GM21381 (cell line): ENCODE data around the gene CPLX1.
"Not testable (repeated sequence)": the region's sequence is repeated elsewhere in the genome, so short reads cannot be mapped to it uniquely, and the experiment has no call there.

Experiments used
- ATAC-seq: cut with Tn5 transposase; IDR thresholded peaks from one replicate; pipeline ENCODE4 v1.9.1; 2021; ENCODE audit warnings: mild to moderate bottlenecking, moderate library complexity; ENCODE audit not compliant: unreplicated experiment

Gene CPLX1

DNA sequence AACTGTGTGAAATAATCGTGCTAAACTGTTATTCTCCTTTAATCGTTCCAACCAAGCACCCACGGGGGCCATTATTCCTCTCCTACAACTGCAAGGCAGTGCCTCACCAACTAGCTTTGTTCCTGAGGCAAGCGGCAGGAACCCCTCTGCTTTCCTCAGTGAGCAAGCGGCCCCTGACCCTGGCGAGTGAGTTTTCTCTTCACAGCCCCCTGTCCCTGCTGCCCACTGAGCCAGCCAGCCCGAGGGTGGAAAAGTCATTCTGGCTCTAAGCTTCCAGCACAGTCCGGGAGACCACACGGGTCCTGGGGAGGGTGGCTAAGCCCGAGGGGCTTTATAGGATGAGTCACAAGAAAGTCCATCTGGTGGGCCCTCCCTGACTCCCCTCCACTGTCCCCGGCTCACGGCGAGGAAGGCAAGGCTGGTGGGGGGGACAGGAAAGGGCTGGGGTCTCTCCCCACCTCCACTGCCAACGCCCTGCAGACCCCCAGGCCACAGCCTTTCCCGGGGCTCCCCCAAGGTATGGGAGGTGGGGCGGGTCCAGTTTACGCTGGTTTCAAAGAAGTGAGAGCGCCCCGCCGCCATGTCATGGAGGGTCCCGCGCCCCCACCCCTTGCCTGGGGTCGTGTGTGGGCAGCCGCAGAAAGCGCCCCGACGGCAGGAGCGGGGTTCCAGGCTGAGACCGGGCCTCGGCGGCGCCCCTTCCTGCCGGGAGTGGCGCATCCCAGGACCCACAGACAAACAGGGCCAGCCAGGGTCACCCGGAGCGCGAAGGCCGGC, 45.0 kb downstream of the CPLX1 start:
- ATAC-seq = no peak

DNA sequence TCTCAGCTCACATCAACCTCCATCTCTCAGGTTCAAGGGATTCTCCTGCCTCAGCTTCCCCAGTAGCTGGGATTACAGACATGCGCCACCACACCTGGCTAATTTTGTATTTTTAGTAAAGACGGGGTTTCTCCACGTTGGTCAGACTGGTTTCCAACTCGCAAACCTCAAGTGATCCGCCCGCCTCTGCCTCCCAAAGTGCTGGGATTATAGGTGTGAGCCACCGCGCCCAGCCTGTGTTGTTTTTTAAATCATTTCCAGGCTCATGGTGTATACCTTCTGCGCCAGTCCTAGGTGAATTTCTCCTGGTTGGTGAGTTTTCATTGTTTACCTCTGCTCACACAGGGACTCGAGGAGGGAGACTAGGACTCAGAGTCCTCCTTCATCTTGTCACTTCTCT, 45.7 kb downstream of the CPLX1 start:
- not testable (repeated sequence) for ATAC-seq

DNA sequence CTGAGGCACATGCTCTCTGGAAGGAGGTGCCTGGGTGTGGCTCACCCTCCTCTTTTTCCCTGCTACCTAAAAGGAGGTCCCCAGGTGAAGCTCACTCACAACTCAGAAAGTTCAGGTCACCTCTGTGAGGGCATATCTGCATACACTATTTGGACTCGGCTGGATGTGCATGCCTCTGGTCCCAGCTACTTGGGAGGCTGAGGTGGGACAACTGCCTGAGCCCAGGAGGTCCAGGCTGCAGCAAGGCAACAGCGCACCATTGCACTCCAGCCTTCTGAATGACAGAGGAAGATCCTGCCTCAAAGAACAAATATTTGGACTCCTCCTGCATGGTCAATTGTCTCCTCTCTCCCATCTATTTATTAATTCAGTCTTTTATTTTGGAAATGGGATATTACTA, 46.4 kb downstream of the CPLX1 start:
- no peak for ATAC-seq

GRCh38 chr4:777520-778262, 48.2 kb downstream of the CPLX1 start:
- ATAC-seq = no peak

DNA sequence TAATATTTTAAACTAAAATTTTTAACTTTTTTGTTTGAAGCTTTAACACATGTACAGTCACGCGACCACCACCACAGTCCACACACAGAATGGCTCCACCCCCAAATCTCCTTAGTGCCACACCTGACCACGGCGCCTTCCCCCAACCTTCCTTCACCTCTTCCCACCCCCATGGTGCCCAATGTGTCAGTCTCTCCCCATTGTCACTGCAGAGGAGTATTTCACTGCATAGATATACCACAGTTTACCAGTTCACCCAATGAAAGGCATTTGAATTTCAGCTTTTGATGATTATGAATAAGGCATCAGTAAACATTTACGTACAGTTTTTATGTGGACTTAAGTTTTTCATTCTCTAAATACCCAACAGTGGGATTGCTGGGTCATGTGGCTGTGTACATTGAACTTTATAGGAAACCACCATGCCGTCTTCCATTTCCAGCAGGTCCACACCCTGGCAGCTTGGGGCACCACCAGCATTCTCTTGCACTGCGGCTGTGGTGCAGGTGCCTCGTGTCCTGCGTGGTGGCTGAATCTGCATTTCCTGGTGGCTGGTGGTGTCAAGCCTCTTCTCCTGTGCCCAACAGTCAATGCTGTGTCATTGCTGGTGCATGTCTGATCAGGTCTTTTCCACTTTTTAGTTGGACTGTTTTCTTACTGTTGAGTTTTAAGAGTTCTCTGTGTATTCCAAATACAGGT, 49.0 kb downstream of the CPLX1 start:
- no peak for ATAC-seq

DNA sequence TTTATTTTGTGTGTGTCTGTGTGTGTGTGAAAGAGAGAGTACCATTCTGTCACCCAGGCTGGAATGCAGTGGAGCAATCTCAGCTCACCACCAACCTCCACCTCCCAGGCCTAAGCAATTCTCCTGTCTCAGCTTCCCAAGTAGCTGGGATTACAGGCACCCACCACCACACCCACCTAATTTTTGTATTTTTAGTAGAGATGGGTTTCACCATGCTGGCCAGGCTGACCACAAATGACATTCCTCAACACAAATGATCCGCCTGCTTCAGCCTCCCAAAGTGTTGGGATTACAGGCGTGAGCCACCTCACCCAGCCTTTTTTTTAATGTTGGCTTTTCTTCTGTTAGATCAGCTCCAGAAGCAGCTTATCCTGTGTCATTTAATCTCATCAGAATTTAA, 50.4 kb downstream of the CPLX1 start:
- ATAC-seq = not testable (repeated sequence)

- not testable (repeated sequence) for ATAC-seq
Measured at GRCh38 chr4:774419-775092, 51.4 kb downstream of the CPLX1 start.

DNA sequence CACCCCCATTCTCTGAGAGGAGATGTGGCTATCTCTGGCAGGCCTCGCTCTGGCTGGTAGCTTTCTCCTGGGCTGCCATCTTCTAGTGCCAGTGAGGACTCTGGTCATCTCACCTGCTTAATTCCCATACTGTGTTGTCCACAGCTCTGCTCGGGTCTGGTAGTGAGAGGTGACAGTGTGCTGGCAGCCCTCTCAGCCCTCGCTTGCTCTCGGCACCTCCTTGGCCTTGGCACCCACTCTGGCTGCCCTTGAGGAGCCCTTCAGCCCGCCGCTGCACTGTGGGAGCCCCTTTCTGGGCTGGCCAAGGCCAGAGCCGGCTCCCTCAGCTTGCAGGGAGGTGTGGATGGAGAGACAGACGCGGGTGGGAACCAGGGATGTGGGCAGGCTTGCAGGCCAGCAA, 52.7 kb downstream of the CPLX1 start:
- ATAC-seq = no peak

DNA sequence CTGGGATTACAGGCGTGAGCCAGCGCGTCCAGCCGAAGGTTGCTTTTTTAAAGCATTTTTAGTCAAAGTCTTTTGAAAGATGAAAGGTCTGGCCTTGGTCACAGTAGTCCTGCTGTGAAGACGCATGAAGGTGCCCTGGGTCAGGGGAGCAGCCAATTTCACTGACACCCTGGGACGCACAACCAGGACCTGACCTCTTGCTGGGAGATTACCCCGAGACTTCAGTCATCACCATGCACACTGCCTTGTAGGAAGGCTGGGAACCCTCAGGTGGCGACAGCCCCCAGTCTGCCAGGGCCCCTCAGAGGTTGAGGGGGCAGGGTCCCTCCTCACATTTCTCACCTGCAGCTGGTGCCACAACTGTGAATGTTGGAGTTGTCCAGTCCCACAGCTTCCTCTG, 53.2 kb downstream of the CPLX1 start:
- ATAC-seq = no peak

GRCh38 chr4:772118-772517, 53.8 kb downstream of the CPLX1 start:
- no peak for ATAC-seq

DNA sequence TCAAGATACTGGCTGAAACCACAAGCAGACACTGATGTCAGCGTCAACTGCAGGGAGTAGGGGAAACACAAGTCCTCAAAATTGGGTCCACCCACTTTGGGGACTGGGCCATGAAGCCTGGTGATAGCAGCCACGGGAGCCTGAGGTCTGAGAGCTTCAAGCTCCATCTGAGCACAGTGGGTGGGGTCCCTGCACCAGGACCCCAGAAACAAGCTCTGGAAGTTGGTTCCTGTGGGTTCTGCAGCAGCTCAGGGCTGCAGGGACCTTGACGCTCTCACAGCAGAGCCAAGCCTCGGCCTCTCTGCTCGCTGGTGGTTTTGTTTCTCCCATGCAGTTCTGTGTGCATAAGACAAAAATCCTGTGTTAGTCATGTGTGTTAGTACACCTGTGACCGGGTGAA, 54.5 kb downstream of the CPLX1 start:
- no peak for ATAC-seq

DNA sequence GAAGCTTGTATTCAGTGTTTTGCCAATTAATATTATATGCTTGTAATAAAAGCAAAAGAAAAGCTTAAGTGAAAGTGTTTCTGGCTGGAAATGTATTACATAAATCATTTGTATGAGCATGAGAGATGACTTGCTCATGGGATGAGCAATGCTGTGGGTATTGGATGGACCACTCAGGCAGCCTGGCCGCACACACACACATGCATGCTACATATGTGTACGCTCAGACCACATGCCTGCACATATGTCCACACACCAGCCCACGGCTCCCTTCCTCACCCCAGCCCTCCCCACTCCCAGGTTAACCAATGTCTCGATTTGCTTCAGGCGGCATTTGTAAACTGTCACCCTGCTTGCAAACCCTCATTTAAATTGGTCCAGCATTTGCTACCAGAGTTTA, 55.9 kb downstream of the CPLX1 start:
- ATAC-seq = no peak

GRCh38 chr4:769511-769910, 56.4 kb downstream of the CPLX1 start:
- ATAC-seq = no peak

DNA sequence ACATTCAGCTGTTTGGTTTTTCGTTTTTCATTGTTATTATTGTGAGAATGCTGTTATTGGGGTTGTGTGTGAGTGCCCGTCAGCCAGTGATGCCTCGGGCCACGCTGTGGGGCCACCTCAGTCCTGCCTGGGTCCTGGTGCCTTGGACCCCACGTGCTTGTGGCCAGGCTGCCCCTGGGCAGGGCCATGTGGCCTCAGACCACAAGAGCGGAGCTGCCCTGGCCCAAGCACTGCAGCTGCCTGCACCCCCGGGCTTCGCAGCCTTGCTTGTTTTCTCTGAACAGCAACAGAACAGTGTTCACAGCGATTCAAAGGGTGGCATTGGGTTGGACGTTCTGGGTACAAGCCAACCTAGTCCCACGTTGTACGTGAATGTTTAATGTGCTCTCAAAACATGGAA, 56.9 kb downstream of the CPLX1 start:
- no peak for ATAC-seq

GRCh38 chr4:768076-768475, 57.9 kb downstream of the CPLX1 start:
- no peak for ATAC-seq

- no peak for ATAC-seq
Measured at GRCh38 chr4:766559-767283, 59.2 kb downstream of the CPLX1 start.

- no peak for ATAC-seq
Measured at GRCh38 chr4:766152-766515, 59.8 kb downstream of the CPLX1 start.

- no peak for ATAC-seq
Measured at GRCh38 chr4:764405-765169, 61.3 kb downstream of the CPLX1 start.

- no peak for ATAC-seq
Measured at GRCh38 chr4:763922-764321, 62.0 kb downstream of the CPLX1 start.
